HG02973 (cell line): ENCODE results near the gene ABR.
"Not testable (repeated sequence)": the region's sequence is repeated elsewhere in the genome, so short reads cannot be mapped to it uniquely, and the experiment has no call there.

Experiments used
- ATAC-seq: cut with Tn5 transposase; IDR thresholded peaks from one replicate; pipeline ENCODE4 v1.9.1; 2021; ENCODE audit warnings: moderate library complexity; ENCODE audit not compliant: unreplicated experiment

Gene ABR

GRCh38 chr17:1050996-1051925, 128.5 kb downstream of the ABR start:
- ATAC-seq, result no peak

- no peak for ATAC-seq
Observed at GRCh38 chr17:1050246-1050995, 129.4 kb downstream of the ABR start.

GRCh38 chr17:1049446-1050225, 130.1 kb downstream of the ABR start:
- ATAC-seq, result no peak

- ATAC-seq, result not testable (repeated sequence)
Observed at GRCh38 chr17:1048516-1049115, 131.2 kb downstream of the ABR start.

GRCh38 chr17:1047879-1048470, 131.8 kb downstream of the ABR start:
- no peak for ATAC-seq

- ATAC-seq, result no peak
Observed at GRCh38 chr17:1047177-1047878, 132.5 kb downstream of the ABR start.

GRCh38 chr17:1045456-1045855, 134.3 kb downstream of the ABR start:
- no peak for ATAC-seq

- not testable (repeated sequence) for ATAC-seq
Observed at GRCh38 chr17:1044387-1045009, 135.3 kb downstream of the ABR start.

GRCh38 chr17:1043601-1044251, 136.1 kb downstream of the ABR start:
- no peak for ATAC-seq

- no peak for ATAC-seq
Observed at GRCh38 chr17:1042486-1042885, 137.3 kb downstream of the ABR start.

- ATAC-seq, result no peak
Observed at GRCh38 chr17:1041746-1042145, 138.0 kb downstream of the ABR start.

GRCh38 chr17:1040216-1040600, 139.6 kb downstream of the ABR start:
- no peak for ATAC-seq

GRCh38 chr17:1039511-1040215, 140.1 kb downstream of the ABR start:
- ATAC-seq, result no peak

- no peak for ATAC-seq
Observed at GRCh38 chr17:1039123-1039507, 140.7 kb downstream of the ABR start.

GRCh38 chr17:1038459-1039122, 141.2 kb downstream of the ABR start:
- no peak for ATAC-seq

GRCh38 chr17:1037238-1037879, 142.4 kb downstream of the ABR start:
- ATAC-seq, result no peak

- ATAC-seq, result no peak
Observed at GRCh38 chr17:1036845-1037237, 142.9 kb downstream of the ABR start.
